Hepatocyte (in vitro differentiated cells): Measurements from ENCODE around the gene DLG2. TPM values are rescaled to one million over a fixed set of nuclear protein-coding genes. Genes with fewer than 3 reads are reported as not detected.

Source experiments
- DNase-seq: peaks from one replicate; pipeline ENCODE4 v3.0.0-alpha.2; 2016; ENCODE audit warnings: low spot score
- H2AFZ ChIP-seq: fragments of 200-600 bp; sonication (generic); 2 replicates; pipeline ENCODE4 v1.6.0; 2016; ENCODE audit warnings: antibody characterized with exemption, mild to moderate bottlenecking
- H3K27ac ChIP-seq: fragments of 200-600 bp; sonication (generic); 2 replicates; pipeline ENCODE4 v1.5.1; 2016; ENCODE audit warnings: mild to moderate bottlenecking
- H3K27me3 ChIP-seq: fragments of 200-600 bp; sonication (generic); 2 replicates; pipeline ENCODE4 v1.6.1; 2016
- H3K36me3 ChIP-seq: fragments of 200-600 bp; sonication (generic); replicated peaks from 2 replicates; pipeline ENCODE4 v1.5.1; 2016; ENCODE audit warnings: low read depth; ENCODE audit not compliant: insufficient read depth
- H3K4me1 ChIP-seq: fragments of 200-600 bp; sonication (generic); 2 replicates; pipeline ENCODE4 v1.5.1; 2016; ENCODE audit warnings: mild to moderate bottlenecking, moderate library complexity; ENCODE audit not compliant: insufficient read depth
- H3K4me2 ChIP-seq: fragments of 200-600 bp; sonication (generic); 2 replicates; pipeline ENCODE4 v1.6.0; 2016
- H3K4me3 ChIP-seq: fragments of 200-600 bp; sonication (generic); 2 replicates; pipeline ENCODE4 v1.5.1; 2016; ENCODE audit warnings: mild to moderate bottlenecking
- H3K79me2 ChIP-seq: fragments of 200-600 bp; sonication (generic); 2 replicates; pipeline ENCODE4 v1.6.0; 2017; ENCODE audit warnings: mild to moderate bottlenecking
- H3K9me2 ChIP-seq: fragments of 200-600 bp; sonication (generic); replicated peaks from 2 replicates; pipeline ENCODE4 v1.6.0; 2017; ENCODE audit warnings: mild to moderate bottlenecking; ENCODE audit not compliant: insufficient read depth
- H3K9me3 ChIP-seq: fragments of 200-600 bp; sonication (generic); 2 replicates; pipeline ENCODE4 v1.5.1; 2016; ENCODE audit warnings: low read depth, mild to moderate bottlenecking
- H4K20me1 ChIP-seq: fragments of 200-600 bp; sonication (generic); 2 replicates; pipeline ENCODE4 v1.6.0; 2016; ENCODE audit warnings: mild to moderate bottlenecking; ENCODE audit not compliant: insufficient read depth, poor library complexity, severe bottlenecking
- EZH2 ChIP-seq: fragments of 200-600 bp; sonication (generic); IDR thresholded peaks from 2 replicates; pipeline ENCODE4 v1.6.1; 2016; ENCODE audit warnings: antibody characterized with exemption, mild to moderate bottlenecking, borderline replicate concordance
- EZH2phosphoT487 ChIP-seq: fragments of 200-600 bp; sonication (generic); IDR thresholded peaks from one replicate; pipeline ENCODE4 v1.6.1; 2018; ENCODE audit warnings: antibody characterized with exemption, mild to moderate bottlenecking, low read depth, moderate library complexity; ENCODE audit not compliant: unreplicated experiment, severe bottlenecking
- WGBS: methylation state at CpG from one replicate; pipeline ENCODE4 v1.1.6; 2016; ENCODE audit warnings: low lambda C conversion rate; ENCODE audit errors: missing lambda C conversion rate; 5-methylcytosine and 5-hydroxymethylcytosine counted together
- polyA plus RNA-seq: library from polyadenylated mRNA; unstranded; fragments of >200 nt; fragmentation: Nextera tagmentation; extraction: Ambion mirVana; gene quantifications from 2 replicates; pipeline ENCODE4 v1.2.1, GENCODE V29; 2016
- total RNA-seq: library from RNA; depleted of rRNA; stranded (reverse); fragments of >200 nt; gene quantifications from 2 replicates; pipeline ENCODE4 v1.2.3, GENCODE V29; 2014
- TF ChIP-seq, protein P1 (sequence below): fragments of 200-600 bp; sonication (generic); IDR thresholded peaks from 2 replicates; pipeline ENCODE4 v1.5.1; 2016; ENCODE audit warnings: antibody characterized with exemption, mild to moderate bottlenecking; ENCODE audit not compliant: poor library complexity

The DLG2 gene
- total and polyA plus RNA-seq, 2 experiments from 2014 or later: 2.6 to 6.8 TPM

GRCh38 chr11:84590106-84590505, 1037.0 kb downstream of the DLG2 start:
- WGBS: 42% methylated on average over 2 of the region's 2 CpGs
- TF ChIP-seq EZH2 (no peak), EZH2phosphoT487 (no peak)
- TF ChIP-seq, protein P1, sequence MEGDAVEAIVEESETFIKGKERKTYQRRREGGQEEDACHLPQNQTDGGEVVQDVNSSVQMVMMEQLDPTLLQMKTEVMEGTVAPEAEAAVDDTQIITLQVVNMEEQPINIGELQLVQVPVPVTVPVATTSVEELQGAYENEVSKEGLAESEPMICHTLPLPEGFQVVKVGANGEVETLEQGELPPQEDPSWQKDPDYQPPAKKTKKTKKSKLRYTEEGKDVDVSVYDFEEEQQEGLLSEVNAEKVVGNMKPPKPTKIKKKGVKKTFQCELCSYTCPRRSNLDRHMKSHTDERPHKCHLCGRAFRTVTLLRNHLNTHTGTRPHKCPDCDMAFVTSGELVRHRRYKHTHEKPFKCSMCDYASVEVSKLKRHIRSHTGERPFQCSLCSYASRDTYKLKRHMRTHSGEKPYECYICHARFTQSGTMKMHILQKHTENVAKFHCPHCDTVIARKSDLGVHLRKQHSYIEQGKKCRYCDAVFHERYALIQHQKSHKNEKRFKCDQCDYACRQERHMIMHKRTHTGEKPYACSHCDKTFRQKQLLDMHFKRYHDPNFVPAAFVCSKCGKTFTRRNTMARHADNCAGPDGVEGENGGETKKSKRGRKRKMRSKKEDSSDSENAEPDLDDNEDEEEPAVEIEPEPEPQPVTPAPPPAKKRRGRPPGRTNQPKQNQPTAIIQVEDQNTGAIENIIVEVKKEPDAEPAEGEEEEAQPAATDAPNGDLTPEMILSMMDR: no peak
- no peak overlapping the region for H3K4me3 ChIP-seq
- no peaks in the 10 kb centered on the region for H3K9me3 ChIP-seq
- no peak overlapping the region for H2AFZ ChIP-seq
- H4K20me1 ChIP-seq: no peaks in the 10 kb centered on the region
- H3K4me1 ChIP-seq: no peaks in the 10 kb centered on the region
- H3K36me3 ChIP-seq: no peaks in the 10 kb centered on the region
- H3K27me3 ChIP-seq: no peaks in the 10 kb centered on the region
- H3K9me2 ChIP-seq: no peaks in the 10 kb centered on the region
- no peak overlapping the region for H3K4me2 ChIP-seq
- DNase-seq: no peak
- no peak overlapping the region for H3K27ac ChIP-seq
- no peaks in the 10 kb centered on the region for H3K79me2 ChIP-seq

- Histone ChIP-seq H3K9me2 (no peaks in the 10 kb centered on the region), H3K4me3 (no peak overlapping the region), H2AFZ (no peak overlapping the region), H3K9me3 (no peaks in the 10 kb centered on the region), H3K27ac (no peak overlapping the region), H3K27me3 (no peaks in the 10 kb centered on the region), H3K4me2 (no peak overlapping the region), H3K79me2 (no peaks in the 10 kb centered on the region), H3K36me3 (no peaks in the 10 kb centered on the region), H4K20me1 (no peaks in the 10 kb centered on the region), H3K4me1 (no peaks in the 10 kb centered on the region)
- DNase-seq: no peak
- TF ChIP-seq EZH2phosphoT487: no peak
- no peak for TF ChIP-seq EZH2
- TF ChIP-seq, protein P1: no peak
- 63% methylated on average over 4 of the region's 4 CpGs for WGBS
Measured at GRCh38 chr11:84588131-84588829, 1038.9 kb downstream of the DLG2 start.

GRCh38 chr11:84583106-84583505, 1044.0 kb downstream of the DLG2 start:
- Histone ChIP-seq H3K36me3 (no peaks in the 10 kb centered on the region), H3K79me2 (no peaks in the 10 kb centered on the region), H3K4me2 (no peak overlapping the region), H3K27ac (no peak overlapping the region), H3K9me3 (no peaks in the 10 kb centered on the region), H3K27me3 (no peaks in the 10 kb centered on the region), H3K4me3 (no peak overlapping the region), H4K20me1 (no peaks in the 10 kb centered on the region), H2AFZ (no peak overlapping the region), H3K9me2 (no peaks in the 10 kb centered on the region), H3K4me1 (no peaks in the 10 kb centered on the region)
- no peak for DNase-seq
- WGBS: 86% methylated on average over 1 of the region's 1 CpG
- TF ChIP-seq, protein P1: no peak
- TF ChIP-seq EZH2phosphoT487: no peak
- TF ChIP-seq EZH2: no peak
